22Rv1 (cell line): Measurements from ENCODE around the gene OVOL2.
A peak's percentile ranks its signal among the peaks of the same experiment; 100 is the strongest.

Experiments
- ZFX ChIP-seq: fragments of 450-650 bp; IDR thresholded peaks from 2 replicates; pipeline ENCODE4 v1.6.1; 2017; ENCODE audit warnings: antibody characterized with exemption, borderline replicate concordance
- TF ChIP-seq, protein P1 (sequence below): fragments of 450-650 bp; IDR thresholded peaks from 2 replicates; pipeline ENCODE4 v1.5.1; 2017; ENCODE audit warnings: mild to moderate bottlenecking

GRCh38 chr20:18019068-18019467, 38.6 kb downstream of the OVOL2 start:
- TF ChIP-seq, protein P1, sequence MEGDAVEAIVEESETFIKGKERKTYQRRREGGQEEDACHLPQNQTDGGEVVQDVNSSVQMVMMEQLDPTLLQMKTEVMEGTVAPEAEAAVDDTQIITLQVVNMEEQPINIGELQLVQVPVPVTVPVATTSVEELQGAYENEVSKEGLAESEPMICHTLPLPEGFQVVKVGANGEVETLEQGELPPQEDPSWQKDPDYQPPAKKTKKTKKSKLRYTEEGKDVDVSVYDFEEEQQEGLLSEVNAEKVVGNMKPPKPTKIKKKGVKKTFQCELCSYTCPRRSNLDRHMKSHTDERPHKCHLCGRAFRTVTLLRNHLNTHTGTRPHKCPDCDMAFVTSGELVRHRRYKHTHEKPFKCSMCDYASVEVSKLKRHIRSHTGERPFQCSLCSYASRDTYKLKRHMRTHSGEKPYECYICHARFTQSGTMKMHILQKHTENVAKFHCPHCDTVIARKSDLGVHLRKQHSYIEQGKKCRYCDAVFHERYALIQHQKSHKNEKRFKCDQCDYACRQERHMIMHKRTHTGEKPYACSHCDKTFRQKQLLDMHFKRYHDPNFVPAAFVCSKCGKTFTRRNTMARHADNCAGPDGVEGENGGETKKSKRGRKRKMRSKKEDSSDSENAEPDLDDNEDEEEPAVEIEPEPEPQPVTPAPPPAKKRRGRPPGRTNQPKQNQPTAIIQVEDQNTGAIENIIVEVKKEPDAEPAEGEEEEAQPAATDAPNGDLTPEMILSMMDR = peak; percentile 66
- no peak for TF ChIP-seq ZFX
